OCI-LY7 (cell line): Measurements from ENCODE around the gene GDPD3. TPM values are rescaled to one million over a fixed set of nuclear protein-coding genes. Genes with fewer than 3 reads are reported as not detected.

Source experiments
- BruUV-seq: library from RNA; stranded (reverse); fragments of 400-500 nt; replicated peaks from 2 replicates; lab custom pipeline; 2021; lab: Mats Ljungman, UMichigan
- CTCF ChIA-PET: fragments of 300-600 bp; sonication (Branson Sonifier 250); formaldehyde crosslinking; loops from one replicate; lab custom pipeline; 2022; ENCODE audit warnings: antibody characterized with exemption; ENCODE audit not compliant: unreplicated experiment; lab: Charles Lee
- POLR2A ChIA-PET: fragments of 300-600 bp; sonication (Branson Sonifier 250); formaldehyde crosslinking; loops from one replicate; lab custom pipeline; 2022; ENCODE audit warnings: antibody characterized with exemption; lab: Charles Lee
- DNase-seq: peaks from one replicate; pipeline ENCODE4 v3.0.0-alpha.2; 2015; ENCODE audit warnings: low spot score
- H2AFZ ChIP-seq: fragments of 200-600 bp; sonication (generic), shearing (Covaris generic); 2 replicates; pipeline ENCODE4 v1.6.1; 2014; ENCODE audit warnings: mild to moderate bottlenecking, antibody characterized with exemption, low read length, moderate library complexity
- H3K27ac ChIP-seq: fragments of 200-600 bp; sonication (generic); 2 replicates; pipeline ENCODE4 v1.5.1; 2014; ENCODE audit warnings: mixed run types, low read depth, mild to moderate bottlenecking, moderate library complexity, low read length, inconsistent platforms; ENCODE audit not compliant: poor library complexity, severe bottlenecking
- H3K36me3 ChIP-seq: fragments of 200-600 bp; sonication (generic); 2 replicates; pipeline ENCODE4 v1.6.1; 2014; ENCODE audit warnings: mild to moderate bottlenecking, antibody characterized with exemption, low read length, moderate library complexity, mixed read lengths; ENCODE audit not compliant: insufficient read depth
- H3K4me1 ChIP-seq: fragments of 200-600 bp; sonication (generic); 2 replicates; pipeline ENCODE4 v1.5.1; 2014; ENCODE audit warnings: mild to moderate bottlenecking, low read length; ENCODE audit not compliant: insufficient read depth, poor library complexity, severe bottlenecking
- H3K4me2 ChIP-seq: fragments of 200-600 bp; sonication (generic); 2 replicates; pipeline ENCODE4 v1.6.1; 2014; ENCODE audit warnings: mild to moderate bottlenecking, low read length
- H3K4me3 ChIP-seq: fragments of 200-600 bp; sonication (generic); 2 replicates; pipeline ENCODE4 v1.5.1; 2014; ENCODE audit warnings: mild to moderate bottlenecking, low read depth, low read length; ENCODE audit not compliant: poor library complexity, severe bottlenecking
- H3K79me2 ChIP-seq: fragments of 200-600 bp; sonication (generic); 2 replicates; pipeline ENCODE4 v1.6.1; 2016; ENCODE audit warnings: low read depth, mild to moderate bottlenecking, low read length, moderate library complexity, mixed read lengths; ENCODE audit not compliant: insufficient read depth
- H3K9me2 ChIP-seq: fragments of 200-600 bp; sonication (generic); 2 replicates; pipeline ENCODE4 v1.6.1; 2016; ENCODE audit warnings: mild to moderate bottlenecking, low read length, mixed read lengths; ENCODE audit not compliant: insufficient read depth
- H3K9me3 ChIP-seq: fragments of 200-600 bp; sonication (generic); 2 replicates; pipeline ENCODE4 v1.6.1; 2014; ENCODE audit warnings: mild to moderate bottlenecking, mixed run types, low read length, mixed read lengths
- H4K20me1 ChIP-seq: fragments of 200-600 bp; sonication (generic); 2 replicates; pipeline ENCODE4 v1.6.1; 2014; ENCODE audit warnings: mild to moderate bottlenecking, antibody characterized with exemption, low read length, moderate library complexity, mixed read lengths; ENCODE audit not compliant: insufficient read depth
- EZH2phosphoT487 ChIP-seq: fragments of 200-600 bp; sonication (generic); IDR thresholded peaks from 2 replicates; pipeline ENCODE4 v1.6.1; 2018; ENCODE audit warnings: low read depth, borderline replicate concordance, mild to moderate bottlenecking, mixed run types, antibody characterized with exemption, low read length, moderate library complexity, mixed read lengths
- intact Hi-C: fragments of 100-400 bp; cut with micrococcal nuclease; formaldehyde crosslinking; loops from one replicate; pipeline ENCODE4 v1.10.0; 2022; ENCODE audit not compliant: unreplicated experiment
- total RNA-seq, 2 experiments: library from RNA; depleted of rRNA in 1 of 2; stranded (reverse); fragments of >200 nt in 1 of 2; shearing (Covaris generic) in 1 of 2; gene quantifications; 2 replicates each; pipeline ENCODE4 v1.2.3, GENCODE V29; 2014 to 2022
- TF ChIP-seq, protein P1 (sequence below): fragments of 200-600 bp; sonication (generic); conservative IDR thresholded peaks from 2 replicates; pipeline ENCODE4 v1.5.1; 2014; ENCODE audit warnings: mild to moderate bottlenecking, antibody characterized with exemption, low read length, moderate library complexity, mixed read lengths

Gene GDPD3
- total RNA-seq, 2 experiments from 2014 or later, result 2.0 to 5.2 TPM

DNA sequence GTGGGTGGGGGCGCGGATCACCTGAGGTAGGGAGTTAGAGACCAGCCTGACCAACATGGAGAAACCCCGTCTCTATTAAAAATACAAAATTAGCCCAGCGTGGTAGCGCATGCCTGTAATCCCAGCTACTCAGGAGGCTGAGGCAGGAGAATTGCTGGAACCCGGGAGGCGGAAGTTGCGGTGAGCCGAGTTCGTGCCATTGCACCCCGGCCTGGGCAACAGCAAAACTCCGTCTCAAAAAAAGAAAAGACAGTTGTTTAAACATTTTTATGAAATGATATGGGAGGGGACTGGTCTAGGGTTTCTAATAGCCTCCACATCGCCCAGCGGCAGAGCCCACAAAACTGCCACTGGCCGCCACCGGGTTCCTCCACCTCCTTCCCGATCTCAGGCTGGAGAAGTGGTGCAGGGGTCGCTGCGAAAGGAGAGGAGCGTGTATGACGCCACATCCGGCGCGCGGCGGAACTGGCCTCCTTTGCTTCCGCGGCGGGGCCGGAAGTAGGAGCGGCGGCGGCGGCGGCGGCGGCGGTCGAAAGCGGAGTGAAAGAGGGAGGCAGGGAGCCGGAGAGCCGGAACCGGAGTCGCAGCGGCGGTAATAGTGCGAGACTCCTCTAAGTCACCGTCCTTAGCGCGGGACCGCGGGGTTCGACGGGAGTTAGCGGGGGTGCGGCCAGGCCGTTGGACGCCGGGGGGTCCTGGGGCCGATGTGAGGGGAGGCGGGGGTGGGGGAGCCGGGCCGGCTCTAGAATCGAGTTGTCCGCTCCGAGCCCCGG lies 37.6 kb downstream of the GDPD3 start, which contains the start of gene PPP4C:
TSS of gene PPP4C (plus strand) at position 492 of the 773 bp plus-strand sequence. CDS start 384 bp downstream, outside the sequence.
- H3K4me2 ChIP-seq, result peak within 1 kb of the TSS; percentile 99
- TF ChIP-seq EZH2phosphoT487, result no peak
- TF ChIP-seq, protein P1, sequence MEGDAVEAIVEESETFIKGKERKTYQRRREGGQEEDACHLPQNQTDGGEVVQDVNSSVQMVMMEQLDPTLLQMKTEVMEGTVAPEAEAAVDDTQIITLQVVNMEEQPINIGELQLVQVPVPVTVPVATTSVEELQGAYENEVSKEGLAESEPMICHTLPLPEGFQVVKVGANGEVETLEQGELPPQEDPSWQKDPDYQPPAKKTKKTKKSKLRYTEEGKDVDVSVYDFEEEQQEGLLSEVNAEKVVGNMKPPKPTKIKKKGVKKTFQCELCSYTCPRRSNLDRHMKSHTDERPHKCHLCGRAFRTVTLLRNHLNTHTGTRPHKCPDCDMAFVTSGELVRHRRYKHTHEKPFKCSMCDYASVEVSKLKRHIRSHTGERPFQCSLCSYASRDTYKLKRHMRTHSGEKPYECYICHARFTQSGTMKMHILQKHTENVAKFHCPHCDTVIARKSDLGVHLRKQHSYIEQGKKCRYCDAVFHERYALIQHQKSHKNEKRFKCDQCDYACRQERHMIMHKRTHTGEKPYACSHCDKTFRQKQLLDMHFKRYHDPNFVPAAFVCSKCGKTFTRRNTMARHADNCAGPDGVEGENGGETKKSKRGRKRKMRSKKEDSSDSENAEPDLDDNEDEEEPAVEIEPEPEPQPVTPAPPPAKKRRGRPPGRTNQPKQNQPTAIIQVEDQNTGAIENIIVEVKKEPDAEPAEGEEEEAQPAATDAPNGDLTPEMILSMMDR, result no peak
- peak within 1 kb of the TSS; percentile 98 for H3K4me3 ChIP-seq
- peaks cover 78% of the 10 kb centered on the region for H3K36me3 ChIP-seq
- no peaks in the 10 kb centered on the region for H3K9me3 ChIP-seq
- no peaks in the 10 kb centered on the region for H3K9me2 ChIP-seq
- BruUV-seq, result TSS peak; percentile 99
- peak within 1 kb of the TSS; percentile 0; the same call in 1 of the 2 replicates for H2AFZ ChIP-seq
- peaks cover 37% of the 10 kb centered on the region for H3K79me2 ChIP-seq
- DNase-seq, result peak; percentile 90
- peak within 1 kb of the TSS; percentile 51 for H3K27ac ChIP-seq
- ChIA-PET CTCF (no interaction called here), POLR2A (interaction anchor here (0.7 to 1.5 kb wide), 4 partner anchors 9 to 79 kb away, joined by 3 to 5 read pairs (median 4); partner anchors contain the start of genes INO80E and TBX6)
- peaks cover 5% of the 10 kb centered on the region for H4K20me1 ChIP-seq
- H3K4me1 ChIP-seq, result peaks cover 26% of the 10 kb centered on the region
- intact Hi-C loops, result loop anchor here (1.0 kb wide), 2 partner anchors 10 to 17 kb away; partner anchors contain the start of gene ALDOA

DNA sequence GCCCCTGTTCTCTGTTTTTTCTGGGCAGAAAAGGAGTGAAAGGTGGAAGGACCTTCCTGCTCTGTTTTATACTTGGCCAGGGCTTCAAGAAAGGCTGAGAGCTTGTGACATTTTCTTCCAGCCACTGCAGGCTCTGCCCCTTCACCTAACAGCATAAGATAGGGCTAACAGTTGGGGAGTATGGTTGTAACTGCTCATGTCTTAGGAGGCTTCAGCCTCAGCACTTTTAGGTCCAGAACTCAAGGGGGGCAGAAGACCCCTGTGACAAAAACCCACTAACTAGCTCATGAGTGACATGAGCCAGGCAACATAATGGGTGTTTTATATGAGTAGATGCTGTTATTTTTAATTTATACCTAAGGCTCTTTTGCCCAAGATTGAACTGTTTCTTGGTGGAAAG lies 42.8 kb downstream of the GDPD3 start:
- peaks cover 86% of the 10 kb centered on the region for H3K36me3 ChIP-seq
- peaks cover 39% of the 10 kb centered on the region for H3K4me1 ChIP-seq
- no peak for TF ChIP-seq EZH2phosphoT487
- TF ChIP-seq, protein P1, result no peak
- POLR2A ChIA-PET, result interaction anchor here (0.6 to 0.7 kb wide), 2 partner anchors 161 to 617 kb away, joined by 4 to 5 read pairs; no protein-coding TSS in a partner anchor
- no peaks in the 10 kb centered on the region for H3K9me2 ChIP-seq
- intact Hi-C loops, result no loop called here
- no peak overlapping the region for H2AFZ ChIP-seq
- no peak for DNase-seq
- no peak overlapping the region for H3K4me2 ChIP-seq
- H3K9me3 ChIP-seq, result no peaks in the 10 kb centered on the region
- no TSS peak for BruUV-seq
- peaks cover 14% of the 10 kb centered on the region for H4K20me1 ChIP-seq
- H3K79me2 ChIP-seq, result peaks cover 37% of the 10 kb centered on the region
- H3K4me3 ChIP-seq, result no peak overlapping the region
- no peak overlapping the region for H3K27ac ChIP-seq
- CTCF ChIA-PET, result no interaction called here
